ENCODE measurements around the gene DNM3. TPM values are rescaled to one million over a fixed set of nuclear protein-coding genes. Genes with fewer than 3 reads are reported as not detected.

The DNM3 gene
- total and polyA plus RNA-seq, 10 of the 15 experiments (the other 5 are each of a cell fraction or from before 2014, with no cell fraction given) = 0.03 to 1.5 (median 0.08) TPM; not detected in 3

- Histone ChIP-seq H3K27me3 (replicated peaks in 1 of 2; ENCODE audit: control insufficient read depth in 2 of 2, insufficient read depth in 2 of 2, low read length in 1 of 2) (no peaks in the 10 kb centered on the region), H3K9ac (ENCODE audit: control insufficient read depth, insufficient read depth, low read length) (no peak overlapping the region), H3K79me2 (ENCODE audit: control insufficient read depth, insufficient read depth, low read length) (no peaks in the 10 kb centered on the region), H3K4me2 (ENCODE audit: control insufficient read depth, insufficient read depth) (no peak overlapping the region), H3K9me3 (replicated peaks; ENCODE audit: control insufficient read depth, insufficient read depth, low read length) (no peaks in the 10 kb centered on the region), H3K4me3 (no peak overlapping the region), H3K27ac (ENCODE audit: control insufficient read depth, insufficient read depth) (no peak overlapping the region), H4K20me1 (ENCODE audit: control insufficient read depth, insufficient read depth) (no peaks in the 10 kb centered on the region), H3K36me3 (ENCODE audit: control insufficient read depth in 2 of 2, insufficient read depth in 2 of 2, low read length in 1 of 2) (peaks cover 0 to 7% of the 10 kb centered on the region in 2 experiments; a peak in 2 of 4 replicates), H3K4me1 (ENCODE audit: control insufficient read depth, insufficient read depth, low read length) (peaks cover 7% of the 10 kb centered on the region), H2AFZ (ENCODE audit: control insufficient read depth, low read depth, low read length) (no peak overlapping the region)
- ChIA-PET SMC1A (ENCODE audit: uncharacterized antibody, unreplicated experiment) (interaction anchor here (0.8 to 8.7 kb wide), 5 partner anchors 8 to 184 kb away, joined by 3 to 142 read pairs (median 29); no protein-coding TSS in a partner anchor), CTCF (interaction anchor here (0.6 to 9.3 kb wide), 16 partner anchors 8 to 917 kb away, joined by 3 to 322 read pairs (median 4); partner anchors contain the start of genes METTL13 and PIGC), POLR2A (interaction anchor here (0.6 to 1.4 kb wide), 2 partner anchors 14 to 182 kb away, joined by 3 to 4 read pairs; no protein-coding TSS in a partner anchor), RAD21 (ENCODE audit: unreplicated experiment) (interaction anchor here (0.6 to 4.7 kb wide), 7 partner anchors 15 to 325 kb away, joined by 3 to 87 read pairs (median 4); no protein-coding TSS in a partner anchor)
- no TSS peak for BruUV-seq (replicated peaks)
- intact Hi-C loops (cut with micrococcal nuclease; ENCODE audit: unreplicated experiment) (loop anchor here (10.0 kb wide), 1 partner anchor 622 kb away; the partner anchor contains the start of gene C1orf105), in situ Hi-C loops (cut with MboI) (no loop called here)
- no peak for FAIRE-seq
- WGBS (ENCODE audit: insufficient coverage, insufficient replicate concordance, low lambda C conversion rate, missing lambda C conversion rate) = 68% methylated on average over 2 of the region's 2 CpGs
- no peak for DNase-seq (ENCODE audit: low read depth, low spot score)
- TF ChIP-seq SPI1 (IDR thresholded peaks at IDR 0.05; ENCODE audit: borderline replicate concordance, insufficient read depth, low read depth, low read length) (no peak), ZNF217 (IDR thresholded peaks at IDR 0.05) (no peak), ZNF384 (IDR thresholded peaks at IDR 0.05; ENCODE audit: borderline replicate concordance, low read depth, low read length) (no peak), SUPT20H (IDR thresholded peaks at IDR 0.05; ENCODE audit: borderline replicate concordance, control insufficient read depth, low read depth, low read length) (no peak), MTA3 (IDR thresholded peaks at IDR 0.05; ENCODE audit: borderline replicate concordance, low read length) (no peak), RELA (IDR thresholded peaks at IDR 0.05; ENCODE audit: borderline replicate concordance, partially characterized antibody) (no peak), IRF3 (IDR thresholded peaks at IDR 0.05) (no peak), MXI1 (IDR thresholded peaks at IDR 0.05; ENCODE audit: low read depth, low read length) (no peak), SKIL (IDR thresholded peaks at IDR 0.05; ENCODE audit: low read depth, poor library complexity, severe bottlenecking) (no peak), RFX5 (IDR thresholded peaks at IDR 0.05; ENCODE audit: low read depth, low read length) (no peak), IRF5 (IDR thresholded peaks at IDR 0.05; ENCODE audit: borderline replicate concordance) (no peak)
- ATAC-seq = no peak
These were observed 38.3 kb upstream of the DNM3 start for GRCh38 chr1:171803045-171803444.

All from GM12878 (cell line).